ENCODE measurements around the gene DGCR6. TPM values are rescaled to one million over a fixed set of nuclear protein-coding genes. Genes with fewer than 3 reads are reported as not detected.
A peak's percentile ranks its signal among the peaks of the same experiment; 100 is the strongest.
"Not testable (repeated sequence)": the region's sequence is repeated elsewhere in the genome, so short reads cannot be mapped to it uniquely, and the experiment has no call there.

Gene DGCR6
- total RNA-seq (1 to 10 TPM; 6.4 to 7.2 TPM), polyA plus RNA-seq (1 to 10 TPM in 2 of 3 donors, under 1 TPM in 1; 0.77 to 1.5 (median 1.0) TPM), total RNA-seq (0.25 to 5.5 (median 0.42) reads per million in 6 experiments)

- H3K9me3 Mint-ChIP-seq, result no peaks in the 10 kb centered on the region
- no peaks in the 10 kb centered on the region for H3K27me3 Mint-ChIP-seq
- H3K27ac Mint-ChIP-seq, result no peak within 1 kb of the TSS
- H3K4me3 Mint-ChIP-seq, result no peak within 1 kb of the TSS
- ATAC-seq, result peak; percentile 89 to 95
- H3K4me1 Mint-ChIP-seq, result no peaks in the 10 kb centered on the region
- POLR2A ChIA-PET, result interaction anchor here (0.6 kb wide), 1 partner anchor 126 kb away, joined by 6 read pairs; no protein-coding TSS in a partner anchor
- DNase-seq, result no peak
- H3K36me3 Mint-ChIP-seq, result no peaks in the 10 kb centered on the region
These were observed at the start of gene DGCR6 for GRCh38 chr22:18905540-18906409. TSS of gene DGCR6 (plus strand) at chr22:18906320. CDS start at chr22:18906375, 55 bp downstream.

GRCh38 chr22:18859314-18859713, 46.8 kb upstream of the DGCR6 start:
- H3K4me1 Mint-ChIP-seq, H3K4me3 Mint-ChIP-seq, DNase-seq, H3K36me3 Mint-ChIP-seq, POLR2A ChIA-PET, H3K9me3 Mint-ChIP-seq, H3K27me3 Mint-ChIP-seq, H3K27ac Mint-ChIP-seq, ATAC-seq: not testable (repeated sequence)

- H3K4me1 Mint-ChIP-seq, ATAC-seq, H3K27ac Mint-ChIP-seq, POLR2A ChIA-PET, H3K27me3 Mint-ChIP-seq, H3K9me3 Mint-ChIP-seq, H3K4me3 Mint-ChIP-seq, H3K36me3 Mint-ChIP-seq: not testable (repeated sequence)
- peak; percentile 3 to 84 (median 57) for DNase-seq
These were observed 24.9 kb upstream of the DGCR6 start for GRCh38 chr22:18881260-18881659.

- H3K36me3 Mint-ChIP-seq, H3K9me3 Mint-ChIP-seq, ATAC-seq, DNase-seq, H3K4me1 Mint-ChIP-seq, H3K4me3 Mint-ChIP-seq, POLR2A ChIA-PET, H3K27me3 Mint-ChIP-seq: not testable (repeated sequence)
- H3K27ac Mint-ChIP-seq, result peak overlapping the region in 1 of 10 donors; percentile 40
These were observed 21.7 kb upstream of the DGCR6 start for GRCh38 chr22:18884465-18884864.

- H3K27me3 Mint-ChIP-seq, result no peaks in the 10 kb centered on the region
- ATAC-seq (no peak), DNase-seq (no peak)
- H3K27ac Mint-ChIP-seq, result no peak overlapping the region
- H3K36me3 Mint-ChIP-seq, result no peaks in the 10 kb centered on the region
- no peaks in the 10 kb centered on the region for H3K4me1 Mint-ChIP-seq
- POLR2A ChIA-PET, result no interaction called here
- H3K4me3 Mint-ChIP-seq, result no peak overlapping the region
- H3K9me3 Mint-ChIP-seq, result peaks cover 0 to 4% (median 0%) of the 10 kb centered on the region in 9 donors
These were observed 18.0 kb upstream of the DGCR6 start for GRCh38 chr22:18888115-18888514.

- POLR2A ChIA-PET, H3K4me1 Mint-ChIP-seq, H3K36me3 Mint-ChIP-seq, H3K27me3 Mint-ChIP-seq, DNase-seq, H3K27ac Mint-ChIP-seq, H3K9me3 Mint-ChIP-seq, H3K4me3 Mint-ChIP-seq: not testable (repeated sequence)
- peak in 1 of 2 donors; percentile 45 for ATAC-seq
These were observed 15.5 kb upstream of the DGCR6 start for GRCh38 chr22:18890510-18891192.

- H3K9me3 Mint-ChIP-seq, ATAC-seq: not testable (repeated sequence)
These were observed 12.3 kb upstream of the DGCR6 start for GRCh38 chr22:18893775-18894174.

GRCh38 chr22:18896037-18896657, 10.0 kb upstream of the DGCR6 start:
- H3K9me3 Mint-ChIP-seq, H3K4me1 Mint-ChIP-seq, H3K36me3 Mint-ChIP-seq, POLR2A ChIA-PET, H3K27ac Mint-ChIP-seq, ATAC-seq, H3K27me3 Mint-ChIP-seq, H3K4me3 Mint-ChIP-seq: not testable (repeated sequence)
- peak in 3 of 10 donors; percentile 24 to 73 (median 38) for DNase-seq

More at GRCh38 chr22:18893775-18894174, 12.3 kb upstream of the DGCR6 start:
- H3K27ac Mint-ChIP-seq, H3K36me3 Mint-ChIP-seq, POLR2A ChIA-PET, H3K27me3 Mint-ChIP-seq, H3K4me3 Mint-ChIP-seq, H3K4me1 Mint-ChIP-seq, DNase-seq: not testable (repeated sequence)

- peak in 1 of 2 donors; percentile 41 for ATAC-seq
- H3K4me1 Mint-ChIP-seq, H3K9me3 Mint-ChIP-seq, H3K27ac Mint-ChIP-seq, H3K27me3 Mint-ChIP-seq, H3K36me3 Mint-ChIP-seq, DNase-seq, H3K4me3 Mint-ChIP-seq: not testable (repeated sequence)
- POLR2A ChIA-PET, result interaction anchor here (0.6 kb wide), 1 partner anchor 125 kb away, joined by 6 read pairs; no protein-coding TSS in a partner anchor
These were observed 258 bp downstream of the DGCR6 start for GRCh38 chr22:18906410-18906745.

GRCh38 chr22:18906896-18907295, 776 bp downstream of the DGCR6 start:
- H3K36me3 Mint-ChIP-seq, result no peaks in the 10 kb centered on the region
- H3K27me3 Mint-ChIP-seq, result no peaks in the 10 kb centered on the region
- no peak overlapping the region for H3K4me3 Mint-ChIP-seq
- H3K4me1 Mint-ChIP-seq, result no peaks in the 10 kb centered on the region
- POLR2A ChIA-PET, result no interaction called here
- H3K9me3 Mint-ChIP-seq, result no peaks in the 10 kb centered on the region
- no peak overlapping the region for H3K27ac Mint-ChIP-seq
- ATAC-seq, result peak in 1 of 2 donors; percentile 14
- DNase-seq, result no peak

- Mint-ChIP-seq H3K9me3 (no peaks in the 10 kb centered on the region), H3K4me3 (no peak overlapping the region), H3K27ac (no peak overlapping the region), H3K27me3 (no peaks in the 10 kb centered on the region), H3K36me3 (no peaks in the 10 kb centered on the region), H3K4me1 (no peaks in the 10 kb centered on the region)
- POLR2A ChIA-PET, result no interaction called here
- ATAC-seq (no peak), DNase-seq (no peak)
These were observed 3.4 kb downstream of the DGCR6 start for GRCh38 chr22:18909556-18909955.

GRCh38 chr22:18911535-18911934, 5.4 kb downstream of the DGCR6 start:
- H3K4me3 Mint-ChIP-seq, H3K36me3 Mint-ChIP-seq, ATAC-seq, H3K4me1 Mint-ChIP-seq, H3K9me3 Mint-ChIP-seq, H3K27ac Mint-ChIP-seq, POLR2A ChIA-PET, H3K27me3 Mint-ChIP-seq, DNase-seq: not testable (repeated sequence)

GRCh38 chr22:18912264-18912946, 6.3 kb downstream of the DGCR6 start:
- ATAC-seq, POLR2A ChIA-PET: not testable (repeated sequence)

More at GRCh38 chr22:18912264-18912946, 6.3 kb downstream of the DGCR6 start:
- not testable (repeated sequence) for H3K36me3 Mint-ChIP-seq, H3K9me3 Mint-ChIP-seq, H3K27me3 Mint-ChIP-seq, H3K4me3 Mint-ChIP-seq, DNase-seq, H3K27ac Mint-ChIP-seq, H3K4me1 Mint-ChIP-seq
